Measurements from ENCODE around the gene TMEM248.

DNA sequence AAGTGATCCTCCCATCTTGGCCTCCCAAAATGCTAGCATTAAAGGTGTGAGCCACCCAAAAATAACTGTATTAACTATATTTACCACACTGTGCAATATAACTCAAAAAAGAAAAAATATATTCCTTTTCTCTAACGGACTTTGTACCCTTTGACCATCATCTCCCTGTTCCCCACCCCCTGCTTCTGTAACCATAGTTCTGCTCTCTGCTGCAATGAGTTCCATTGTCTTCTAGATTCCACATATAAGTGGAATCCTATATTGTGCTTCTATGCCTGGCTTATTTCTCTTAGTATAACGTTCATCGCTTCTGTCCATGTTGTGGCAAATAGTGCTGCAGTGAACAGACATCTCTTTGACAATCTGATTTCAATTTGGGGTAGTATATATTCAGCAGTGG is 4.2 kb downstream of the TMEM248 start:
- TF ChIP-seq POLR2A (IDR thresholded peaks at IDR 0.05): no peak
- TF ChIP-seq, protein P1, sequence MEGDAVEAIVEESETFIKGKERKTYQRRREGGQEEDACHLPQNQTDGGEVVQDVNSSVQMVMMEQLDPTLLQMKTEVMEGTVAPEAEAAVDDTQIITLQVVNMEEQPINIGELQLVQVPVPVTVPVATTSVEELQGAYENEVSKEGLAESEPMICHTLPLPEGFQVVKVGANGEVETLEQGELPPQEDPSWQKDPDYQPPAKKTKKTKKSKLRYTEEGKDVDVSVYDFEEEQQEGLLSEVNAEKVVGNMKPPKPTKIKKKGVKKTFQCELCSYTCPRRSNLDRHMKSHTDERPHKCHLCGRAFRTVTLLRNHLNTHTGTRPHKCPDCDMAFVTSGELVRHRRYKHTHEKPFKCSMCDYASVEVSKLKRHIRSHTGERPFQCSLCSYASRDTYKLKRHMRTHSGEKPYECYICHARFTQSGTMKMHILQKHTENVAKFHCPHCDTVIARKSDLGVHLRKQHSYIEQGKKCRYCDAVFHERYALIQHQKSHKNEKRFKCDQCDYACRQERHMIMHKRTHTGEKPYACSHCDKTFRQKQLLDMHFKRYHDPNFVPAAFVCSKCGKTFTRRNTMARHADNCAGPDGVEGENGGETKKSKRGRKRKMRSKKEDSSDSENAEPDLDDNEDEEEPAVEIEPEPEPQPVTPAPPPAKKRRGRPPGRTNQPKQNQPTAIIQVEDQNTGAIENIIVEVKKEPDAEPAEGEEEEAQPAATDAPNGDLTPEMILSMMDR (IDR thresholded peaks at IDR 0.05): no peak
